Activated CD4-positive, alpha-beta memory T cell treated with anti-CD3 and anti-CD28 coated beads, Interleukin-2, amount 10 ng/mL, durations not matched to agents 7 days and 5 days (primary cell): ENCODE data around the gene LPCAT1. TPM values are rescaled to one million over a fixed set of nuclear protein-coding genes. Genes with fewer than 3 reads are reported as not detected.
"Not testable (repeated sequence)": the region's sequence is repeated elsewhere in the genome, so short reads cannot be mapped to it uniquely, and the experiment has no call there.

ENCODE experiments used
- CTCF ChIA-PET: fragments of 350-600 bp; sonication (Branson Sonifier 250); formaldehyde crosslinking; loops from one replicate; lab custom pipeline; 2021; ENCODE audit warnings: antibody characterized with exemption, inconsistent platforms; lab: Charles Lee
- POLR2A ChIA-PET: fragments of 350-600 bp; sonication (Branson Sonifier 250); formaldehyde crosslinking; loops from one replicate; lab custom pipeline; 2021; ENCODE audit warnings: antibody characterized with exemption; lab: Charles Lee
- DNase-seq: peaks from one replicate; pipeline ENCODE4 v3.0.0-alpha.2; 2020
- H3K27ac Mint-ChIP-seq: one replicate; pipeline ENCODE4 v1.8.0; 2021; ENCODE audit warnings: mild to moderate bottlenecking, mixed read lengths
- H3K27me3 Mint-ChIP-seq: one replicate; pipeline ENCODE4 v1.8.0; 2021; ENCODE audit warnings: mixed read lengths
- H3K36me3 Mint-ChIP-seq: one replicate; pipeline ENCODE4 v1.8.0; 2021; ENCODE audit warnings: low read depth, mixed read lengths
- H3K4me1 Mint-ChIP-seq: one replicate; pipeline ENCODE4 v1.8.0; 2021; ENCODE audit warnings: mixed read lengths
- H3K4me3 Mint-ChIP-seq: one replicate; pipeline ENCODE4 v1.8.0; 2021; ENCODE audit warnings: mild to moderate bottlenecking, mixed read lengths
- H3K9me3 Mint-ChIP-seq: one replicate; pipeline ENCODE4 v1.8.0; 2021; ENCODE audit warnings: mixed read lengths
- total RNA-seq, 2 experiments: library from RNA; stranded (reverse); gene quantifications; one replicate each; pipeline ENCODE4 v1.2.3, GENCODE V29; 2021

Gene LPCAT1
- total RNA-seq, 2 experiments from 2014 or later, result 68.7 to 71.4 TPM

DNA sequence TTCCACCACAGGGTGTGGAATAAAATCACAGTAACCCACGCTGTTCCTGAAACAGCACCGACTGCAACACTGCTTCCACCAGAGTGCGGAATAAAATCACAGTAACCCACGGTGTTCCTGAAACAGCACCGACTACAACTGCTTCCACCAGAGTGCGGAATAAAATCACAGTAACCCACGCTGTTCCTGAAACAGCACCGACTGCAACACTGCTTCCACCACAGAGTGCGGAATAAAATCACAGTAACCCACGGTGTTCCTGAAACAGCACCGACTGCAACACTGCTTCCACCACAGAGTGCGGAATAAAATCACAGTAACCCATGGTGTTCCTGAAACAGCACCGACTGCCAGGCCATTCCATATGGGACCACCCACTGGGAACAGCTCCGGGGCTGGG, 18.7 kb downstream of the LPCAT1 start:
- POLR2A ChIA-PET, result interaction anchor here (0.7 kb wide), 1 partner anchor 16 kb away, joined by 3 read pairs; no protein-coding TSS in a partner anchor
- DNase-seq, CTCF ChIA-PET, H3K27me3 Mint-ChIP-seq, H3K36me3 Mint-ChIP-seq, H3K27ac Mint-ChIP-seq, H3K4me3 Mint-ChIP-seq, H3K9me3 Mint-ChIP-seq: not testable (repeated sequence)
- H3K4me1 Mint-ChIP-seq, result peaks cover 17% of the 10 kb centered on the region

DNA sequence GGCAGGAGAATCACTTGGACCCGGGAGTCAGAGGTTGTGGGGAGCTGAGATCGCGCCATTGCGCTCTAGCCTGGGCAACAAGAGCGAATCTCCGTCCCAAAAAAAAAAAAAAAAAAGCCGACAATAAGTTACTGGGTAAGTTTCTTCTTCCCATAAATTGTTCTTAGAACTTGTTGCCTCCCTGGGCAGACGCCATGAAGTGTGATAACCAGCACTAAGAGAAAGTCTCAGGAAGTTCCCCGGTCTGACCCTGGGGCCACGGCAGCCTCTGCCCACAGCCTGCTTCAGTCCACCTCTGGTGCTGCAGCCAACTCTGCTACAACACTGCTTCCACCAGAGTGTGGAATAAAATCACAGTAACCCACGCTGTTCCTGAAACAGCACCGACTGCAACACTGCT, 19.1 kb downstream of the LPCAT1 start:
- H3K27me3 Mint-ChIP-seq, result no peaks in the 10 kb centered on the region
- ChIA-PET POLR2A (no interaction called here), CTCF (no interaction called here)
- H3K4me3 Mint-ChIP-seq, result no peak overlapping the region
- H3K4me1 Mint-ChIP-seq, result peaks cover 17% of the 10 kb centered on the region
- peaks cover 10% of the 10 kb centered on the region for H3K36me3 Mint-ChIP-seq
- no peak overlapping the region for H3K27ac Mint-ChIP-seq
- no peak for DNase-seq
- H3K9me3 Mint-ChIP-seq, result no peaks in the 10 kb centered on the region

DNA sequence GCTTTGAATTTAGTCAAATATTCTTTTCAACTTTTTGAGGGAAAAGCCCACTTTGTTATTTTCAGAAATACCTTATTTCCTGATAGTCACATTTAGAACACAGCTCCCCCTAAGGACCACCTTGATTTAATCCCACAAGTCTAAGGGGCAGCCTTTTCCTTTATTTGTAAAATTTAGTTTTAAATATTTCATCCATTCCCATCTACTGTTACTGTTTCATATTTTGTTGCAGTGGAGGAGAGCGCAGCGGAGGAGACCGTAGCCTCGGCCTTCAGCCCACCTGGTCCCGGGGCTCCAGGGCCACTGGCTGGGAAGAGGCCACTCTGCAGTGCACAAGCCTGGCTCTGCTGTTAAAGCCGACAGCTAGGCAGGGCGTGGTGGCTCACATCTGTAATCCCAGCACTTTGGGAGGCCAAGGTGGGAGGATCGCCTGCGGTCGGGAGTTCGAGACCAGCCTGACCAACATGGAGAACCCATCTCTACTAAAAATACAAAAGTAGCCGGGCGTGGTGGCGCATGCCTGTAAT, 19.6 kb downstream of the LPCAT1 start:
- Mint-ChIP-seq H3K4me1 (peaks cover 17% of the 10 kb centered on the region), H3K27me3 (no peaks in the 10 kb centered on the region), H3K4me3 (no peak overlapping the region), H3K27ac (no peak overlapping the region), H3K36me3 (peaks cover 9% of the 10 kb centered on the region), H3K9me3 (no peaks in the 10 kb centered on the region)
- ChIA-PET CTCF (interaction anchor here (1.9 kb wide), 1 partner anchor 24 kb away, joined by 4 read pairs; no protein-coding TSS in a partner anchor), POLR2A (interaction anchor here (1.2 kb wide), 1 partner anchor 18 kb away, joined by 3 read pairs; no protein-coding TSS in a partner anchor)
- DNase-seq, result no peak

DNA sequence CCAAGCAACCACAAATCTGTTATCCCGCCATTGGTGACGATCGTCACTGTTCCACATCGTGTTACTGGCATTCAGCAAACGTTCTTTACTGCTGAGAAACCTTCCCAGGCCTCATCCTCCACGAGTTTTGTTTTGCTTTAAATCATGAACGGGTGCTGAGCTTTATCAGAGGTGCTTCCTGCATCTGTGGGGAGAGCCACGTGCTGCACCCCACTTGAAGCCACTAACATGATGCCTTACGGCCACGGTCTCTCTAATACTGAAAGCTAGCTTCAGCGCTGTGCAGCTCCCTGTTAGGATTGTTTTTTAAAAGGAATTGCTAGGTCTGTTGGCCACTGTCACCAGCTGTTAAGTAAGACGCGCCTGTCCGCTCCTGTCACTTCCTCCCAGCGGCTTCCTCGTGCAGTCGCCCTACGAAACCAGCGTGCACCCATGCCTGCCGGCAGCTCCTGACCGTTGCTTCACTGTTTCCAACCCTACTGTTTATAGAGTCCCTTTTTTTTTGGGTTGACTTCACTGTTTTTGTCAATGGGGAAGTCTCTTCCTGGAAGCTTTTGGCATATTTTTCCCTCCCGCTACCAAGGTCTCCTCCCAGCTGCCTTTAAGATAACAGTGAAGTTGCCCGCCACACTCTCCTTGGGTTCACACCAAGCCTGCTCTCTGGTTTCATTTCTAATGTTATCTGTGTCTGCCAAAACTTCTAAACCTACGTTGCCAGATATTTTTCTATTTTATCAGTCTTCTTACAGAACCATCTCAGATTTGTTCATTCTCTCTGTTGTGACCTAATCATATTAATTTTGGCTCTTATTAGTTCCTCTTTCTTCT, 20.3 kb downstream of the LPCAT1 start:
- H3K4me3 Mint-ChIP-seq, result no peak overlapping the region
- no peaks in the 10 kb centered on the region for H3K27me3 Mint-ChIP-seq
- POLR2A ChIA-PET, result interaction anchor here (0.8 to 1.2 kb wide), 2 partner anchors 10 to 19 kb away, joined by 3 read pairs; no protein-coding TSS in a partner anchor
- H3K4me1 Mint-ChIP-seq, result peaks cover 18% of the 10 kb centered on the region
- H3K36me3 Mint-ChIP-seq, result peaks cover 14% of the 10 kb centered on the region
- no peaks in the 10 kb centered on the region for H3K9me3 Mint-ChIP-seq
- no peak overlapping the region for H3K27ac Mint-ChIP-seq
- no peak for DNase-seq
- CTCF ChIA-PET, result interaction anchor here (1.1 to 1.9 kb wide), 2 partner anchors 23 to 50 kb away, joined by 3 to 4 read pairs; no protein-coding TSS in a partner anchor

DNA sequence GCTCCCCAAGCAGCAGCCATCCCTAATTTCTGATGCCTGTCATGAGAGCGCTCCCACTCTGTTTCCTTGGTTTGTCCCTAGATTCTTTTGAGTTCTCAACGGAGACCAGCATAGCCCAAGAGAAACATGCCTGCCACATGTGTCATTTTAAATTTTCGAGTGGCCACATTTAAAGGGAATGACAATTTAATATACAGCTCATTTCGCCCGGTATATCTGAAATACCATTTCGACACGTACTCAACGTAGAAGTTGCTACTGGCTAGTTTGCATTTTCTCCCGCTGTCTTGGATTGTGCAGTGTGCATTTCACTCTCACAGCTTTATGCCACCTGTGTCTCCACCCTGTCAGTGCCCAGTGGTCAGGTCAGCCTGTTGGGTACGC, 21.0 kb downstream of the LPCAT1 start:
- Mint-ChIP-seq H3K4me1 (peaks cover 22% of the 10 kb centered on the region), H3K27me3 (no peaks in the 10 kb centered on the region), H3K27ac (no peak overlapping the region), H3K4me3 (no peak overlapping the region), H3K9me3 (no peaks in the 10 kb centered on the region), H3K36me3 (peaks cover 18% of the 10 kb centered on the region)
- POLR2A ChIA-PET, result interaction anchor here (0.8 to 1.2 kb wide), 2 partner anchors 10 to 20 kb away, joined by 3 read pairs; no protein-coding TSS in a partner anchor
- no peak for DNase-seq
- CTCF ChIA-PET, result interaction anchor here (1.1 to 1.9 kb wide), 2 partner anchors 22 to 50 kb away, joined by 3 to 4 read pairs; no protein-coding TSS in a partner anchor

DNA sequence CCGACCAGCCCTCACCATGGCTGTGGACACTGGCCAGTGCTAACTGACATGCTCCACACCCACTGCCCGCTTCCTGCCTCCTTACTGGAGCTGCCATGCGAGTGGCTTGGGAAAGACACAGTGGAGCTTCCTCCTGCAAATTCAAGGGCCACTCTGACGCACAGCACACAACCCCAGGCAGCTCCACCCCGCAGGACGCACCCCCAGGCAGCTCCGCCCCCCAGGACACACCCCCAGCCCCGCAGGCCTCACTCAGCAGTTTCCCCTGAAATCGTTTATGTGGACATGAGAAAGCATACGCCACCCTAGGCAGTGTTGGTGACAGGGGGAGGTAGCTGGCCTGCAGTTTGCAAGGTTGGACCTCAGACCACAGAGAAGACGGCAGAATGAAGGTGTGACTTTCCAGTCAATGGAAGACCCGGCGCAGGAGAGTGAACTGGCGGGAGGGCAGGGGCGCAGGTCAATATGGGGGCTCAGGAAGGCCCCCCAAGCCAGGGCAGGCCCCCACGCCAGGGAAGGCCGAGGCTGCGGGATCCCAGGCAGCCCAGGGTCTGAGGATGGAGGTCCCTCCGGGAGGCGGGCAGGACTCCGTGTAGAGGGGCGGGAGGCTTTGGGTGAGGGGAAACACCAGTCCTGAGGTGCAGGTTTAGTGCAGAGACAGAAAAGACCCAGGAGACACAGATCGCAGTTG, 21.6 kb downstream of the LPCAT1 start:
- Mint-ChIP-seq H3K27ac (no peak overlapping the region), H3K27me3 (no peaks in the 10 kb centered on the region), H3K36me3 (peaks cover 18% of the 10 kb centered on the region), H3K4me1 (peaks cover 22% of the 10 kb centered on the region), H3K4me3 (no peak overlapping the region), H3K9me3 (no peaks in the 10 kb centered on the region)
- peak; percentile 36 for DNase-seq
- POLR2A ChIA-PET, result no interaction called here
- CTCF ChIA-PET, result interaction anchor here (1.1 to 1.9 kb wide), 2 partner anchors 22 to 49 kb away, joined by 3 to 4 read pairs; no protein-coding TSS in a partner anchor

DNA sequence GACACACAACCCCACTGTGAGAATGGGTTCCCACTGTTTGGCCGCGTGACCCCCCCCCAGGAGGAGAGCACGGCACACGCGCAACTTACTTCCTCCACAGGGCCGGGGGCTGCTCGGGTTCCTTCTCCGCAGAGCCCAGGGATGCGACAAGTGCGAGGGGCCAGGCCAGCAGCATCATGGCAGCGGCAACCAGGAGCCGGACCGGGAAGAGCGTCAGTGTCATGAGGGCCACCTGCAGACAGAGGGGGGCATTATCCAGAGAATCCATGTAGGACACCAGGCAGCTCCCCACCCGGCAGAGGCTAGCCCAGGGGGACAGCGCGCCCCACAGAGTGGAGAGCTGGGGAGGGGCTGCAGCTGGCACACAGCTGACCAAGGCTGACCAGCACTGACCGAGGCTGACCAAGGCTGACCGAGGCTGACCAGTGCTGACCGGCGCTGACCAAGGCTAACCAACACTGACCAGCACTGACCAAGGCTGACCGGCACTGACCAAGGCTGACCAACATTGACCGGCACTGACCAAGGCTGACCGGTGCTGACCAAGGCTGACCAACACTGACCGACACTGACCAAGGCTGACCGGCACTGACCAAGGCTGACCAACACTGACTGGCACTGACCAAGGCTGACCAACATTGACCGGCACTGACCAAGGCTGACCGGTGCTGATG, 22.3 kb downstream of the LPCAT1 start:
- H3K27me3 Mint-ChIP-seq, result no peaks in the 10 kb centered on the region
- no peak overlapping the region for H3K27ac Mint-ChIP-seq
- no peaks in the 10 kb centered on the region for H3K9me3 Mint-ChIP-seq
- DNase-seq, result no peak
- peaks cover 22% of the 10 kb centered on the region for H3K4me1 Mint-ChIP-seq
- ChIA-PET CTCF (no interaction called here), POLR2A (no interaction called here)
- no peak overlapping the region for H3K4me3 Mint-ChIP-seq
- H3K36me3 Mint-ChIP-seq, result peaks cover 18% of the 10 kb centered on the region

DNA sequence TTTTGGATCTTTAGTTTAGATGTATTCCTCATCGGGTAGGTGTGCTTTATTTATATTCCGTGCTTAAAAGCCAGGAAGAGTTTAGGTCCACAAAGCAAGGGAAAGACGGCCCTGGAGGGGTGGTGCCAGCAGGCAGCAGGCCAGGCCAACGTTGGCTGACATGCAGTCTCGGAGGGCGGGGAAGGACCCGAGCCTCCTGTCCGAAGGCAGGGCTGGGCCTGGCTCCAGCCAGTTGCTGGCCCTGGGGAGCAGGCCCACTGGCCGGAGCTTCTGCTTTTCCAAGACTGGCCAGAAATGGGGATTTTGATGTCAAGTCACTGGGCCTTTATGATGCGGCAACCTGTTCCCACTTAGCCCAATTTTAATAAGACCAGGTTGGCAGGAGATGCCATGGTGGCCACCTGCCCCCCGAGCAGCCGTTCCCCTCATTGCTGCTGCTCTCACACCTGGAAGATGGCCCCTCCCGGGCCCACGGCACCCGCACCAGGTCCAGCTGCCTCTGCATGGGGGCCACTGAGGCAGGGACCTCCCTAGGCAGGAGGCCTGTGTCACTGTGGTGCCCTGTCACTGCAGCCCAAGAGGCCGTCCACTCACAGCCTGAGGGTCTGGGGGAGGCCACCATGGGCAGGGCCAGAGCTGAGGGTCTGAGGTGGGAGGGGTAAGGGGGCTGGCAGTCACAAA, 23.2 kb downstream of the LPCAT1 start:
- Mint-ChIP-seq H3K4me1 (peaks cover 24% of the 10 kb centered on the region), H3K4me3 (no peak overlapping the region), H3K27me3 (no peaks in the 10 kb centered on the region), H3K9me3 (no peaks in the 10 kb centered on the region), H3K27ac (no peak overlapping the region), H3K36me3 (peaks cover 21% of the 10 kb centered on the region)
- no peak for DNase-seq
- ChIA-PET CTCF (no interaction called here), POLR2A (no interaction called here)

DNA sequence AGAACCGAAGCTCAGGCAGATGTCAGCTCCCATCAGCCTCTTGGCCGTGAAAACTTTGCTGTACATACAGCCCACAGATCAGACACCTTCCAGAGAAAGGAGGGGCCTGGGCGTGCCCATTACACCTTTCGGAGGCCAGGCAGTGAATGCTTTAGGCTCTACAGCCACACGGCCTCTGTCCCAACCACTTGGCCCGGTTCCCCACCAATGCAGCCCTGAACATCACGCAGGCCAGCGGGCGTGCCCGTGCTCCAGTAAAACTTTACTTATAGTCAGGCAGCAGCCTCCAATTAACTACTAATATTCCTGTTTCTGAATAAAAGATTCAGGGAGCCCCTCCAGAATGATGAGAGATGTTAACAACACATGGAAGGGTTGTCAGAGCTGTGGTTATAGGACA, 23.9 kb downstream of the LPCAT1 start:
- CTCF ChIA-PET, result no interaction called here
- H3K27ac Mint-ChIP-seq, result no peak overlapping the region
- POLR2A ChIA-PET, result no interaction called here

DNA sequence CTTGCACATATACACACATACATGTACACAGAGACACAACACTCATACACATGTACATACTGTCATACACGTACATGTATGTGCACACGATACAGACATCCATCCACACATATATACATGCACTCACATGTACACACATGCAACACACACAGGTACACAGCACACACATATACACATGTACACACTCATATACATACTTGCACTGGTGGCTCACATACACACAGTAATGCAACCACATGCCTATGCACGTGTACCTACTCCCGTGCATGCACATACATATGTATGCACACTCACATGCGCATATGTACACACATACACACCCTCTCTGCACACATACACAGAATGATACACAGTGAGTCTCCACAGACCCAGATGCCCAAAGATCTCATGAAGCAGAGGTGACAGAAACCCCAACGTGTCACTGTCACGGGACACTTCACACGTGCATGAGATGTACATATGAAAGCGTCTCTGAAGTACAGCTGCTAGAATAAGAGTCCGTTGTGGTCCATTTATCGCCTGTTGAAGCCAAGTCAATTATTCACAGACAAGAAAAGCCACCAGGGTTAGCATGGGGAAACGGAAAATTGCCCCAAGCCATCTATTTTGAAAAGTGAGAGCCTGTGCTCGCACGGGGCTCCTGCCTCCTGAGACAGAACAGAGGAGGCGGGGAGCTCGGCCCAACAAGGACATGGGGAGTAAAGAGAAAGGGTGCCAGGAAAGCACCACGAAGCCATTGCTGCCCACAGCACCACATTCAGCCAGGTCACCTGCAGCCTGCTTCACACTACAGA, 24.9 kb downstream of the LPCAT1 start:
- H3K4me3 Mint-ChIP-seq, result no peak overlapping the region
- no peak overlapping the region for H3K27ac Mint-ChIP-seq
- POLR2A ChIA-PET, result no interaction called here
- no peaks in the 10 kb centered on the region for H3K27me3 Mint-ChIP-seq
- no peaks in the 10 kb centered on the region for H3K9me3 Mint-ChIP-seq
- CTCF ChIA-PET, result no interaction called here
- H3K4me1 Mint-ChIP-seq, result peaks cover 34% of the 10 kb centered on the region
- DNase-seq, result no peak
- peaks cover 24% of the 10 kb centered on the region for H3K36me3 Mint-ChIP-seq

More for the DNA sequence above, 23.9 kb downstream of the LPCAT1 start:
- no peak for DNase-seq
- peaks cover 31% of the 10 kb centered on the region for H3K4me1 Mint-ChIP-seq
- H3K36me3 Mint-ChIP-seq, result peaks cover 21% of the 10 kb centered on the region
- H3K27me3 Mint-ChIP-seq, result no peaks in the 10 kb centered on the region
- H3K9me3 Mint-ChIP-seq, result no peaks in the 10 kb centered on the region
- no peak overlapping the region for H3K4me3 Mint-ChIP-seq

DNA sequence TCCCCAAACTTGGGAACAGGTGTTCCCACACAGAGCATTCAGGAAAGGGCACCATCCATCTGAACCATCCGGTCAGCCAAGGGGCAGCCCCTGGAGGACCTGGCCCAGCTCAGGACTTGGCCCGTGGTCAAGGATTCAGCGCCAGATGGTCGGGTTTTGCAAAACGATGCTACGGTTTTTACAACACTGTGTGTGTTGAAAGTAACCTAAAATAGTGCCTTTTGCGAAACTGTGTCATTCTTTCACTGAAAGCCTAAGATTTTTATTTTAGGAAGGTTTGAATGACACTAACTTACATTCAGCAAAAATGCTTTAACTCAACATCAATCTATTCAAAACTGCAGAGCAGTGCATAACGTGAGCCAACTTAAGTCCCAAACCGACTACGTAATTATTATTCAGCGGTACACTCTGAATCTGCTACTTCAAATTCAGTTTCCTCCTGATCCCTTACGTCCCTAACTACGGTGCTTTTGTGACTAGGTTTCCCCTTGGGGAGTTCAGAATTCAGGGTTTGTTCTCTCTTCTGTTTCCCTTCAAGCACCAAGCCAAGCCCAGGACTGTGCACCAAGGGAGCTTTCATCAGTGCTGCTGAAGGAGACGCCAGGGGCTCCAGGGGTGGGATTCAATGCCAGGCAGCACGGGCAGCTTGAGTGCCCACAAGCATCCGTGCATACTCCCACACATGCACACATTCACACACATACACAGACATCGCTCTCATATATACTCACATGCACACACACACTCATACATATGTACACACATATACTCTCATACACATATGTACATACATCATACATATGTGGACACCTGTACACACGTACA, 25.8 kb downstream of the LPCAT1 start:
- ChIA-PET POLR2A (no interaction called here), CTCF (no interaction called here)
- H3K36me3 Mint-ChIP-seq, result peaks cover 23% of the 10 kb centered on the region
- no peaks in the 10 kb centered on the region for H3K9me3 Mint-ChIP-seq
- H3K27me3 Mint-ChIP-seq, result no peaks in the 10 kb centered on the region
- peaks cover 33% of the 10 kb centered on the region for H3K4me1 Mint-ChIP-seq
- H3K27ac Mint-ChIP-seq, result peak overlapping the region; percentile 21
- no peak for DNase-seq
- H3K4me3 Mint-ChIP-seq, result no peak overlapping the region
